Measurements from ENCODE around the gene FAM169A. TPM values are rescaled to one million over a fixed set of nuclear protein-coding genes. Genes with fewer than 3 reads are reported as not detected.
"Not testable (repeated sequence)": the region's sequence is repeated elsewhere in the genome, so short reads cannot be mapped to it uniquely, and the experiment has no call there.

Gene FAM169A
- total RNA-seq, 1 donor from 2014 or later = 8.2 TPM

DNA sequence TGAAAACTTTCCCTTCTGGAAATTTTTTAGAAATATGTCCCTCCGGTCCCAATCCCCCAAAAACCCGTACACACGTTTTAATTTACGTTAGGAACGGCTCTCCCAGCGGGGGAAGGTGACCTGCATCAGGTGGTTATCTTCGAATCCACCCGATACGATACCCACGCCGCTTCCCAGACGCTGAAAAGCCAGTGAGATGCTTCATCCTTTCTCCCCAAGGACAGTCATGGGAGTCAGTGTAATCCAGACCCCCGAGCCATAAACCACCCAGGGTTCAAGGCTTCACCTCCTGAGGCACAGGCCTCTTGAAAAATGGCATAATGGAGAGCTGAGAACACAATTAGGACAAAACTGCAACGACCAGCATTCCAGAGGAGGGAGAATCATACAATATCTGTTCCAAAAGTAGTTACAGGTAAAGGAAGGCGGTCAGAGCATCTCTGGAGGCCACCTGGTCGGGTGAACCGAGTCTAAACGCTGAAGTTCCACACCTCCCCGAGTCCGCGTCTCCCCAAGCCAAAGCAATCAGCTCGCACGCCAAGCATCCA is 857 bp downstream of the FAM169A start:
- TF ChIP-seq, protein P1, sequence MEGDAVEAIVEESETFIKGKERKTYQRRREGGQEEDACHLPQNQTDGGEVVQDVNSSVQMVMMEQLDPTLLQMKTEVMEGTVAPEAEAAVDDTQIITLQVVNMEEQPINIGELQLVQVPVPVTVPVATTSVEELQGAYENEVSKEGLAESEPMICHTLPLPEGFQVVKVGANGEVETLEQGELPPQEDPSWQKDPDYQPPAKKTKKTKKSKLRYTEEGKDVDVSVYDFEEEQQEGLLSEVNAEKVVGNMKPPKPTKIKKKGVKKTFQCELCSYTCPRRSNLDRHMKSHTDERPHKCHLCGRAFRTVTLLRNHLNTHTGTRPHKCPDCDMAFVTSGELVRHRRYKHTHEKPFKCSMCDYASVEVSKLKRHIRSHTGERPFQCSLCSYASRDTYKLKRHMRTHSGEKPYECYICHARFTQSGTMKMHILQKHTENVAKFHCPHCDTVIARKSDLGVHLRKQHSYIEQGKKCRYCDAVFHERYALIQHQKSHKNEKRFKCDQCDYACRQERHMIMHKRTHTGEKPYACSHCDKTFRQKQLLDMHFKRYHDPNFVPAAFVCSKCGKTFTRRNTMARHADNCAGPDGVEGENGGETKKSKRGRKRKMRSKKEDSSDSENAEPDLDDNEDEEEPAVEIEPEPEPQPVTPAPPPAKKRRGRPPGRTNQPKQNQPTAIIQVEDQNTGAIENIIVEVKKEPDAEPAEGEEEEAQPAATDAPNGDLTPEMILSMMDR (IDR thresholded peaks at IDR 0.05) = no peak
- peaks cover 17% of the 10 kb centered on the region for H3K4me1 Mint-ChIP-seq
- intact Hi-C loops (cut with micrococcal nuclease) = loop anchor here (10.0 kb wide), 1 partner anchor 1301 kb away; the partner anchor contains the start of genes ANKRA2 and UTP15
- ChIA-PET CTCF (no interaction called here), POLR2A (interaction anchor here (0.9 kb wide), 1 partner anchor 471 kb away, joined by 6 read pairs; the partner anchor contains the start of gene HMGCR)
- peaks cover 2% of the 10 kb centered on the region for H3K36me3 Mint-ChIP-seq (ENCODE audit: low read depth)
- H3K9me3 Mint-ChIP-seq = no peaks in the 10 kb centered on the region
- peak overlapping the region; percentile 87 for H3K4me3 Mint-ChIP-seq
- no peak for DNase-seq
- ATAC-seq (ENCODE audit: low read depth) = no peak
- peaks cover 21% of the 10 kb centered on the region for H3K27me3 Mint-ChIP-seq
- H3K27ac Mint-ChIP-seq = peak overlapping the region; percentile 80

GRCh38 chr5:74864823-74865222 is 1.4 kb downstream of the FAM169A start:
- TF ChIP-seq, protein P1 (IDR thresholded peaks at IDR 0.05) = no peak
- Mint-ChIP-seq H3K4me3 (peak overlapping the region; percentile 87), H3K36me3 (ENCODE audit: low read depth) (peaks cover 2% of the 10 kb centered on the region), H3K27ac (no peak overlapping the region), H3K27me3 (peaks cover 18% of the 10 kb centered on the region), H3K9me3 (no peaks in the 10 kb centered on the region), H3K4me1 (peaks cover 17% of the 10 kb centered on the region)
- ChIA-PET CTCF (no interaction called here), POLR2A (no interaction called here)
- DNase-seq (no peak), ATAC-seq (ENCODE audit: low read depth) (no peak)
- intact Hi-C loops (cut with micrococcal nuclease) = loop anchor here (10.0 kb wide), 1 partner anchor 1300 kb away; the partner anchor contains the start of genes ANKRA2 and UTP15

DNA sequence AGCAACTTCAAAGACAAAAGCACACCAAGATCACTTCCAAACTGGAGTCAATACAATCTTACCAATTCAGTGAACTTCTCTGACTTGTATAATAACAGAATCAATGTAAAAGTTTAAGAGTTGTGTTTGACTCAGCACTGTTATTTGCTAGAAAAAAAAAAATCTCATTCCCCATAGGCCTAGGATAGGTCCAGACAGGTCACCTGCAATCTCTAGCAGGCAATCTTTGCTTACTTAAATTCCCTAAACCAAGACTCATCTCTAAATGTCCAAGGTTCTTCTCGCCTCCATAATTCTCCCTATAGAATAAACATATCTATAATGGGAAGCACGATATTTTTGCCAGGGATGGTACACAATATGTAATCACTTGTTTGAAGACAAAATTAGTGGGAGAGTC is 2.5 kb downstream of the FAM169A start:
- peaks cover 17% of the 10 kb centered on the region for H3K4me1 Mint-ChIP-seq

DNA sequence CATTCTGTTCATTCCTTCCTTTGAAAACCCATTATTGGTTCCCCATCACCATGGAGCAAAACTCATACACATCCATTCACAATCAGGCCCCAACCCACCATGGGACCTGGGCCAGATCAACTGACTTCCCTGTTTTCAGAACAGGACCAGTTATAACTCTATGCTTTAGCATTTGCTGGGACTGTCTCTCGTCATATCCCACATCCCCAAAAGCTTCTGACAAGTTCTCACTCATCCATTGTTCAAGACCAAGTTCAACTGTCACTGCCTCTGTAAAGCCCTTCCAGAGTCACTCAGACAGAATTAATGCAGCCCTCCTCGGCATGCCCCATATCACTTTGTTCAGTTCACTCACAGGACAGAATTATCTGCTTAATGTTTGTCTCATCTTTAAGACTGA is 4.0 kb downstream of the FAM169A start:
- ATAC-seq (ENCODE audit: low read depth) = no peak
- Mint-ChIP-seq H3K27me3 (peaks cover 10% of the 10 kb centered on the region), H3K4me1 (peaks cover 17% of the 10 kb centered on the region), H3K9me3 (no peaks in the 10 kb centered on the region), H3K4me3 (no peak overlapping the region), H3K36me3 (ENCODE audit: low read depth) (peaks cover 2% of the 10 kb centered on the region), H3K27ac (no peak overlapping the region)
- TF ChIP-seq, protein P1 (IDR thresholded peaks at IDR 0.05) = no peak
- intact Hi-C loops (cut with micrococcal nuclease) = loop anchor here (10.0 kb wide), 1 partner anchor 1297 kb away; the partner anchor contains the start of genes ANKRA2 and UTP15
- DNase-seq = no peak
- POLR2A ChIA-PET = no interaction called here
- CTCF ChIA-PET = no interaction called here

More for the DNA sequence above, 2.5 kb downstream of the FAM169A start:
- DNase-seq (no peak), ATAC-seq (ENCODE audit: low read depth) (no peak)
- H3K9me3 Mint-ChIP-seq = no peaks in the 10 kb centered on the region
- peaks cover 2% of the 10 kb centered on the region for H3K36me3 Mint-ChIP-seq (ENCODE audit: low read depth)
- POLR2A ChIA-PET = no interaction called here
- no peak overlapping the region for H3K27ac Mint-ChIP-seq
- H3K4me3 Mint-ChIP-seq = no peak overlapping the region
- TF ChIP-seq, protein P1 (IDR thresholded peaks at IDR 0.05) = no peak
- H3K27me3 Mint-ChIP-seq = peaks cover 12% of the 10 kb centered on the region
- CTCF ChIA-PET = no interaction called here
- intact Hi-C loops (cut with micrococcal nuclease) = loop anchor here (10.0 kb wide), 1 partner anchor 1299 kb away; the partner anchor contains the start of genes ANKRA2 and UTP15

DNA sequence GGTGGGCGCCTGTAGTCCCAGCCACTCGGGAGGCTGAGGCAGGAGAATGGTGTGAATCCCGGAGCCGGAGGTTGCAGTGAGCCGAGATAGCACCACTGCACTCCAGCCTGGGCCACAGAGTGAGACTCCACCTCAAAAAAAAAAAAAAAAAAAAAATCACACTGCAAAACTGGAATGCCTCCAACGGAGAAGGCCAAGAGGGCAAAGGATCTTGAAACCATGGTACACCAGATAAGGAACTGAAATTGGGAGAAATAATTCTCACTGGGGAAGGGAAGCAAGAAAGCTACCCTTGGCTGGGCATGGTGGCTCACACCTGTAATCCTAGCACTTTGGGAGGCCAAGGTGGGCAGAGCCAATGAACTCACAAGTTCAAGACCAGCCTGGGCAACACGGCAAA is 9.2 kb downstream of the FAM169A start:
- not testable (repeated sequence) for ATAC-seq (ENCODE audit: low read depth); H3K4me1 Mint-ChIP-seq

More for the DNA sequence above, 9.2 kb downstream of the FAM169A start:
- H3K27ac Mint-ChIP-seq; H3K36me3 Mint-ChIP-seq (ENCODE audit: low read depth); DNase-seq; H3K4me3 Mint-ChIP-seq; intact Hi-C loops (cut with micrococcal nuclease); H3K27me3 Mint-ChIP-seq; H3K9me3 Mint-ChIP-seq; CTCF ChIA-PET; POLR2A ChIA-PET: not testable (repeated sequence)

All from activated B cell treated with CpG ODN at 0.5 μM for 24 hours (primary cell).